HepG2 (cell line): ENCODE results near the gene VWA5B1. TPM values are rescaled to one million over a fixed set of nuclear protein-coding genes. Genes with fewer than 3 reads are reported as not detected.

ENCODE experiments used
- ATAC-seq: fragments of 200-7000 bp; cut with Tn5 transposase; 3 replicates; pipeline ENCODE4 v1.9.1; 2020; ENCODE audit warnings: mild to moderate bottlenecking, moderate library complexity
- BruUV-seq: library from RNA; stranded (reverse); fragments of 400-500 nt; replicated peaks from 2 replicates; lab custom pipeline; 2021; lab: Mats Ljungman, UMichigan
- CTCF ChIA-PET: fragments of 300-600 bp; formaldehyde crosslinking; extraction: SDS; loops from one replicate; lab custom pipeline; 2021; ENCODE audit warnings: low total read pairs, inconsistent platforms, low intra/inter-chr PET ratio; lab: Yijun Ruan, JAX
- POLR2A ChIA-PET: fragments of 350-600 bp; sonication (Branson Sonifier 250); formaldehyde crosslinking; loops from one replicate; lab custom pipeline; 2020; ENCODE audit warnings: antibody characterized with exemption, inconsistent platforms; lab: Yijun Ruan, JAX
- DNase-seq: peaks from one replicate; pipeline ENCODE4 v3.0.0-alpha.2; 2015; ENCODE audit warnings: low spot score
- FAIRE-seq: peaks from 3 replicates; lab custom pipeline; 2011; peaks lifted over from hg19 to GRCh38; lab: Jason Lieb, UNC
- H2AFZ ChIP-seq: one replicate; pipeline ENCODE4 v1.6.1; 2011; ENCODE audit warnings: low read length, inconsistent platforms
- H3K27ac ChIP-seq: fragments of 300-600 bp; 3 replicates; pipeline ENCODE4 v1.8.0; 2011; ENCODE audit warnings: mixed run types, mild to moderate bottlenecking, mixed read lengths, low read length, inconsistent platforms; ENCODE audit not compliant: insufficient read depth; ENCODE audit errors: extremely low read length
- H3K27me3 ChIP-seq, 2 experiments: fragments of 200-600 bp in 1 of 2; 2 replicates in 1 of 2; 3 replicates in 1 of 2; pipeline versions ENCODE4 v1.6.0 to v1.8.0; 2011; ENCODE audit warnings: low read length in 2 of 2, mild to moderate bottlenecking in 2 of 2, moderate library complexity in 2 of 2, inconsistent platforms in 1 of 2; ENCODE audit not compliant: insufficient read depth in 2 of 2, control insufficient read depth in 1 of 2
- H3K36me3 ChIP-seq, 2 experiments: fragments of 200-600 bp in 1 of 2; replicated peaks in 1 of 2; 2 replicates in 1 of 2; 3 replicates in 1 of 2; pipeline versions ENCODE4 v1.5.1 to v1.8.0; 2011; ENCODE audit warnings: low read length in 2 of 2, inconsistent platforms in 1 of 2; ENCODE audit not compliant: insufficient read depth in 2 of 2, control insufficient read depth in 1 of 2
- H3K4me1 ChIP-seq: 2 replicates; pipeline ENCODE4 v1.5.1; 2012; ENCODE audit warnings: low read length, inconsistent platforms; ENCODE audit not compliant: insufficient read depth
- H3K4me2 ChIP-seq: 2 replicates; pipeline ENCODE4 v1.6.0; 2011; ENCODE audit warnings: low read depth, low read length, inconsistent platforms
- H3K4me3 ChIP-seq, 3 experiments: fragments of 200-600 bp in 1 of 3; sonication (generic), shearing (Covaris generic) in 1 of 3; replicated peaks in 1 of 3; 2 replicates each; pipeline ENCODE4 v1.5.1; 2011 to 2016; ENCODE audit warnings: low read length in 3 of 3, inconsistent platforms in 2 of 3, low read depth in 2 of 3, mild to moderate bottlenecking in 2 of 3, control low read depth in 1 of 3, mixed read lengths in 1 of 3; ENCODE audit not compliant: insufficient read depth in 1 of 3
- H3K79me2 ChIP-seq: one replicate; pipeline ENCODE4 v1.6.1; 2011; ENCODE audit warnings: low read length, inconsistent platforms; ENCODE audit not compliant: insufficient read depth
- H3K9ac ChIP-seq: 2 replicates; pipeline ENCODE4 v1.6.0; 2011; ENCODE audit warnings: mild to moderate bottlenecking, low read depth, low read length, inconsistent platforms; ENCODE audit not compliant: insufficient read depth
- H3K9me3 ChIP-seq: 2 replicates; pipeline ENCODE4 v1.5.1; 2012; ENCODE audit warnings: mild to moderate bottlenecking, low read length
- H4K20me1 ChIP-seq: 2 replicates; pipeline ENCODE4 v1.6.0; 2011; ENCODE audit warnings: inconsistent platforms, mild to moderate bottlenecking, low read length, moderate library complexity; ENCODE audit not compliant: insufficient read depth
- ADNP ChIP-seq: sonication (generic); formaldehyde crosslinking; IDR thresholded peaks from 2 replicates; pipeline ENCODE4 v1.4.0; 2020; ENCODE audit warnings: missing genetic modification reagents
- ARID2 ChIP-seq: sonication (generic); formaldehyde crosslinking; IDR thresholded peaks from 2 replicates; pipeline ENCODE4 v1.8.1; 2022; ENCODE audit warnings: mild to moderate bottlenecking, missing genetic modification reagents, borderline replicate concordance
- HBP1 ChIP-seq: IDR thresholded peaks from 2 replicates; pipeline ENCODE4 v1.6.1; 2016; ENCODE audit warnings: low read depth, control low read depth
- HNRNPH1 ChIP-seq: fragments of 200-400 bp; formaldehyde crosslinking; optimal IDR thresholded peaks from 2 replicates; pipeline ENCODE3; 2017; ENCODE audit warnings: mild to moderate bottlenecking, low read depth, low read length
- HOXA9 ChIP-seq: sonication (generic); formaldehyde crosslinking; IDR thresholded peaks from 2 replicates; pipeline ENCODE4 v1.8.1; 2022; ENCODE audit warnings: missing genetic modification reagents, mild to moderate bottlenecking, moderate library complexity, borderline replicate concordance
- MTA3 ChIP-seq: sonication (generic); formaldehyde crosslinking; IDR thresholded peaks from 2 replicates; pipeline ENCODE4 v1.4.0; 2020; ENCODE audit warnings: missing genetic modification reagents
- REPIN1 ChIP-seq: sonication (generic); formaldehyde crosslinking; IDR thresholded peaks from 2 replicates; pipeline ENCODE4 v1.8.0; 2022; ENCODE audit warnings: missing genetic modification reagents, low read depth, mild to moderate bottlenecking, borderline replicate concordance
- SIN3B ChIP-seq: fragments of 150-350 bp; IDR thresholded peaks from 2 replicates; pipeline ENCODE4 v1.6.1; 2014; ENCODE audit warnings: low read length
- SNAPC2 ChIP-seq: sonication (generic); formaldehyde crosslinking; IDR thresholded peaks from 2 replicates; pipeline ENCODE4 v1.8.1; 2022; ENCODE audit warnings: mild to moderate bottlenecking, missing genetic modification reagents
- UBTF ChIP-seq: sonication (generic); formaldehyde crosslinking; IDR thresholded peaks from 2 replicates; pipeline ENCODE4 v1.4.0; 2020; ENCODE audit warnings: mild to moderate bottlenecking, missing genetic modification reagents
- ZBTB21 ChIP-seq: sonication (generic); formaldehyde crosslinking; IDR thresholded peaks from 2 replicates; pipeline ENCODE4 v1.4.0; 2020; ENCODE audit warnings: missing genetic modification reagents
- ZBTB42 ChIP-seq: sonication (generic); formaldehyde crosslinking; IDR thresholded peaks from 2 replicates; pipeline ENCODE4 v1.5.0; 2020; ENCODE audit warnings: mild to moderate bottlenecking, missing genetic modification reagents
- ZNF251 ChIP-seq: sonication (generic); formaldehyde crosslinking; IDR thresholded peaks from 2 replicates; pipeline ENCODE4 v1.9.0; 2021; ENCODE audit warnings: mild to moderate bottlenecking, missing genetic modification reagents
- ZNF296 ChIP-seq: sonication (generic); formaldehyde crosslinking; conservative IDR thresholded peaks from 2 replicates; pipeline ENCODE4 v1.5.0; 2020; ENCODE audit warnings: mild to moderate bottlenecking, missing genetic modification reagents
- ZNF547 ChIP-seq: sonication (generic); formaldehyde crosslinking; IDR thresholded peaks from 2 replicates; pipeline ENCODE4 v1.5.1; 2020; ENCODE audit warnings: mild to moderate bottlenecking, missing genetic modification reagents
- ZNF784 ChIP-seq: sonication (generic); formaldehyde crosslinking; IDR thresholded peaks from 2 replicates; pipeline ENCODE4 v1.5.1; 2020; ENCODE audit warnings: missing genetic modification reagents, mild to moderate bottlenecking, borderline replicate concordance
- ZSCAN12 ChIP-seq: sonication (generic); formaldehyde crosslinking; IDR thresholded peaks from 2 replicates; pipeline ENCODE4 v1.9.0; 2021; ENCODE audit warnings: mild to moderate bottlenecking, missing genetic modification reagents
- WGBS: methylation state at CpG from one replicate; pipeline ENCODE4 v1.1.6; 2017; ENCODE audit warnings: low lambda C conversion rate; 5-methylcytosine and 5-hydroxymethylcytosine counted together
- in situ Hi-C: cut with HindIII; loops from 2 replicates; pipeline ENCODE4 v1.10.0; 2017; ENCODE audit warnings: low pct_unique_long_range_greater_than_20kb; ENCODE audit not compliant: extremely low pct_ligation_motif_present
- intact Hi-C: fragments of 100-400 bp; cut with micrococcal nuclease; formaldehyde crosslinking; loops from one replicate; pipeline ENCODE4 v1.10.0; 2022; ENCODE audit not compliant: unreplicated experiment
- polyA plus RNA-seq, 8 experiments: library from polyadenylated mRNA; depleted of rRNA in 3 of 8; stranded (reverse) in 7 of 8; unstranded in 1 of 8; fragments of >200 nt; fragmentation: Illumina TruSeq in 4 of 8; extraction: Trizol in 4 of 8; gene quantifications; 2 replicates each; pipeline versions ENCODE4 v1.2.1 to v1.2.3, GENCODE V29; 2011 to 2016; ENCODE audit warnings: low read depth in 4 of 8, missing spikeins in 1 of 8, mixed read lengths in 1 of 8; ENCODE audit not compliant: insufficient read depth in 1 of 8
- total RNA-seq, 5 experiments: library from RNA; depleted of rRNA; stranded (reverse); fragments of >200 nt; fragmentation: Illumina TruSeq; extraction: Trizol; gene quantifications; 2 replicates each; pipeline ENCODE4 v1.2.3, GENCODE V29; 2016; ENCODE audit warnings: low read depth in 1 of 5

Gene VWA5B1
- total and polyA plus RNA-seq, 2 of the 13 experiments (the other 11 are each of a cell fraction or from before 2014, with no cell fraction given) = not detected

- no TSS peak for BruUV-seq
- intact Hi-C loops (no loop called here), in situ Hi-C loops (no loop called here)
- Histone ChIP-seq H2AFZ (no peak overlapping the region), H3K36me3 (no peaks in the 10 kb centered on the region), H4K20me1 (no peaks in the 10 kb centered on the region), H3K79me2 (no peaks in the 10 kb centered on the region), H3K4me1 (no peaks in the 10 kb centered on the region), H3K9ac (no peak overlapping the region), H3K9me3 (no peaks in the 10 kb centered on the region), H3K27me3 (peaks cover 0 to 6% of the 10 kb centered on the region in 2 experiments; a peak in 2 of 5 replicates), H3K4me3 (no peak overlapping the region), H3K27ac (no peak overlapping the region), H3K4me2 (no peak overlapping the region)
- CTCF ChIA-PET = no interaction called here
- no peak for ATAC-seq
- POLR2A ChIA-PET = no interaction called here
- DNase-seq = no peak
- no peak for TF ChIP-seq ADNP
- TF ChIP-seq ARID2 (CRISPR knock-in tag) = no peak
- no peak for TF ChIP-seq ZNF251
- no peak for TF ChIP-seq REPIN1 (CRISPR knock-in tag)
- TF ChIP-seq SNAPC2 (CRISPR knock-in tag) = no peak
- no peak for TF ChIP-seq ZNF547 (CRISPR knock-in tag)
- no peak for TF ChIP-seq SIN3B
- no peak for TF ChIP-seq ZBTB42
- no peak for TF ChIP-seq UBTF
- TF ChIP-seq HOXA9 = no peak
- TF ChIP-seq HNRNPH1 = no peak
- no peak for TF ChIP-seq ZBTB21 (CRISPR knock-in tag)
- no peak for TF ChIP-seq MTA3
- no peak for TF ChIP-seq ZSCAN12 (CRISPR knock-in tag)
- no peak for TF ChIP-seq HBP1
- no peak for TF ChIP-seq ZNF296
- TF ChIP-seq ZNF784 (CRISPR knock-in tag) = no peak
- no peak for FAIRE-seq
- WGBS = 9% methylated on average over 6 of the region's 8 CpGs
Observed at GRCh38 chr1:20266141-20266540, 24.5 kb upstream of the VWA5B1 start.
